GM12878 (cell line): Measurements from ENCODE around the gene COL4A1. TPM values are rescaled to one million over a fixed set of nuclear protein-coding genes. Genes with fewer than 3 reads are reported as not detected.

Experiments
- ATAC-seq: fragments of 200-7000 bp; cut with Tn5 transposase; 3 replicates; pipeline ENCODE4 v1.9.1; 2020; ENCODE audit warnings: mild to moderate bottlenecking, moderate library complexity
- BruUV-seq: library from RNA; stranded (reverse); fragments of 400-500 nt; replicated peaks from 2 replicates; lab custom pipeline; 2021; lab: Mats Ljungman, UMichigan
- CTCF ChIA-PET: fragments of 300-600 bp; sonication (Branson Sonifier 250); formaldehyde crosslinking; extraction: SDS; loops from one replicate; lab custom pipeline; 2021; ENCODE audit warnings: inconsistent platforms; lab: Yijun Ruan, JAX
- POLR2A ChIA-PET: fragments of 350-600 bp; formaldehyde crosslinking; extraction: SDS; loops from one replicate; lab custom pipeline; 2021; ENCODE audit warnings: inconsistent platforms; lab: Charles Lee
- RAD21 ChIA-PET: fragments of 300-600 bp; sonication (Branson Sonifier 250); formaldehyde crosslinking; loops from one replicate; lab custom pipeline; 2023; ENCODE audit warnings: antibody characterized with exemption; ENCODE audit not compliant: unreplicated experiment; lab: Charles Lee
- SMC1A ChIA-PET: fragments of 300-600 bp; sonication (Branson Sonifier 250); formaldehyde crosslinking; loops from one replicate; lab custom pipeline; 2023; ENCODE audit not compliant: unreplicated experiment, uncharacterized antibody; lab: Charles Lee
- DNase-seq: peaks from one replicate; pipeline ENCODE4 v3.0.0-alpha.2; 2011; ENCODE audit warnings: low read depth, low spot score
- FAIRE-seq: peaks from 3 replicates; lab custom pipeline; 2011; peaks lifted over from hg19 to GRCh38; lab: Jason Lieb, UNC
- H2AFZ ChIP-seq: 2 replicates; pipeline ENCODE4 v1.6.0; 2011; ENCODE audit warnings: low read depth, low read length, control low read depth; ENCODE audit not compliant: control insufficient read depth
- H3K27ac ChIP-seq: 2 replicates; pipeline ENCODE4 v1.5.1; 2011; ENCODE audit warnings: control low read depth; ENCODE audit not compliant: control insufficient read depth, insufficient read depth
- H3K27me3 ChIP-seq, 2 experiments: replicated peaks in 1 of 2; 2 replicates each; pipeline versions ENCODE4 v1.6.0 to v1.6.1; 2011; ENCODE audit warnings: low read length in 1 of 2; ENCODE audit not compliant: control insufficient read depth in 2 of 2, insufficient read depth in 2 of 2
- H3K36me3 ChIP-seq, 2 experiments: 2 replicates each; pipeline ENCODE4 v1.5.1; 2011; ENCODE audit warnings: low read length in 1 of 2; ENCODE audit not compliant: control insufficient read depth in 2 of 2, insufficient read depth in 2 of 2
- H3K4me1 ChIP-seq: 2 replicates; pipeline ENCODE4 v1.6.1; 2011; ENCODE audit warnings: mild to moderate bottlenecking, low read length, moderate library complexity, mixed read lengths; ENCODE audit not compliant: control insufficient read depth, insufficient read depth
- H3K4me2 ChIP-seq: 2 replicates; pipeline ENCODE4 v1.6.0; 2011; ENCODE audit warnings: control low read depth; ENCODE audit not compliant: control insufficient read depth, insufficient read depth
- H3K4me3 ChIP-seq: fragments of 200-600 bp; sonication (generic); 2 replicates; pipeline ENCODE4 v1.5.1; 2016
- H3K79me2 ChIP-seq: 2 replicates; pipeline ENCODE4 v1.6.0; 2011; ENCODE audit warnings: low read length; ENCODE audit not compliant: control insufficient read depth, insufficient read depth
- H3K9ac ChIP-seq: 2 replicates; pipeline ENCODE4 v1.8.0; 2011; ENCODE audit warnings: low read length, control low read depth, mixed read lengths; ENCODE audit not compliant: control insufficient read depth, insufficient read depth
- H3K9me3 ChIP-seq: replicated peaks from 3 replicates; pipeline ENCODE4 v1.5.1; 2011; ENCODE audit warnings: mild to moderate bottlenecking, low read length; ENCODE audit not compliant: control insufficient read depth, insufficient read depth
- H4K20me1 ChIP-seq: 2 replicates; pipeline ENCODE4 v1.6.0; 2011; ENCODE audit not compliant: control insufficient read depth, insufficient read depth
- CBX3 ChIP-seq: fragments of 200-600 bp; sonication (generic); IDR thresholded peaks from 2 replicates; pipeline ENCODE4 v1.6.1; 2016; ENCODE audit warnings: low read depth, borderline replicate concordance
- FOS ChIP-seq: IDR thresholded peaks from 3 replicates; pipeline ENCODE4 v1.6.1; 2011; ENCODE audit warnings: borderline replicate concordance; ENCODE audit not compliant: insufficient read length; ENCODE audit errors: extremely low read depth
- IKZF2 ChIP-seq, 2 experiments: fragments of 450-650 bp; IDR thresholded peaks; 2 replicates each; pipeline ENCODE4 v1.6.1; 2017; ENCODE audit warnings: mild to moderate bottlenecking in 2 of 2, moderate library complexity in 2 of 2
- MTA3 ChIP-seq: IDR thresholded peaks from 2 replicates; pipeline ENCODE4 v1.6.1; 2012; ENCODE audit warnings: low read length, inconsistent platforms, borderline replicate concordance
- SIN3A ChIP-seq: IDR thresholded peaks from 2 replicates; pipeline ENCODE4 v1.6.1; 2012; ENCODE audit warnings: low read depth, low read length, improper control_type of control experiment
- STAT1 ChIP-seq: fragments of 450-650 bp; conservative IDR thresholded peaks from 2 replicates; pipeline ENCODE4 v1.6.1; 2014; ENCODE audit warnings: antibody characterized with exemption, mild to moderate bottlenecking
- TCF12 ChIP-seq: IDR thresholded peaks from 2 replicates; pipeline ENCODE4 v1.6.1; 2011; ENCODE audit warnings: low read depth, mild to moderate bottlenecking, low read length
- TCF7 ChIP-seq: IDR thresholded peaks from 2 replicates; pipeline ENCODE4 v1.6.1; 2014; ENCODE audit warnings: antibody characterized with exemption, borderline replicate concordance
- ZZZ3 ChIP-seq: IDR thresholded peaks from 2 replicates; pipeline ENCODE4 v1.6.1; 2011; ENCODE audit warnings: low read depth; ENCODE audit not compliant: control insufficient read depth, insufficient read length
- WGBS: methylation state at CpG from one replicate; pipeline ENCODE4 v1.1.6; 2016; ENCODE audit warnings: low lambda C conversion rate; ENCODE audit not compliant: insufficient replicate concordance, insufficient coverage; ENCODE audit errors: missing lambda C conversion rate; 5-methylcytosine and 5-hydroxymethylcytosine counted together
- in situ Hi-C: fragments of 300-500 bp; cut with MboI; formaldehyde crosslinking; loops from 9 replicates; pipeline ENCODE4 v1.14.3; 2018; ENCODE audit warnings: mixed read lengths
- intact Hi-C: fragments of 100-400 bp; cut with micrococcal nuclease; formaldehyde crosslinking; loops from one replicate; pipeline ENCODE4 v1.14.2; 2022; ENCODE audit not compliant: unreplicated experiment
- polyA plus RNA-seq, 11 experiments: library from polyadenylated mRNA; depleted of rRNA in 4 of 11; unstranded in 6 of 11; stranded (reverse) in 5 of 11; fragments of >200 nt; fragmentation: Nextera tagmentation in 4 of 11; fragmentation: Illumina TruSeq in 1 of 11; extraction: Ambion mirVana in 4 of 11; extraction: Trizol in 1 of 11; gene quantifications; 1 replicate in 1 of 11; 2 replicates in 10 of 11; pipeline versions ENCODE4 v1.2.1 to v1.2.3, GENCODE V29; 2011 to 2016; ENCODE audit warnings: inconsistent platforms in 2 of 11, missing spikeins in 2 of 11, low read depth in 1 of 11
- total RNA-seq, 4 experiments: library from RNA; depleted of rRNA in 3 of 4; stranded (reverse); fragments of >200 nt in 3 of 4; fragmentation: Illumina TruSeq in 1 of 4; extraction: Trizol in 1 of 4; gene quantifications; 2 replicates each; pipeline versions ENCODE4 v1.2.1 to v1.2.3, GENCODE V29; 2013 to 2021
- TF ChIP-seq, protein P1 (sequence below): IDR thresholded peaks from 2 replicates; pipeline ENCODE4 v1.6.1; 2012; ENCODE audit warnings: low read depth, low read length, improper control_type of control experiment

Gene COL4A1
- total and polyA plus RNA-seq, 10 of the 15 experiments (the other 5 are each of a cell fraction or from before 2014, with no cell fraction given): 0.07 to 0.31 (median 0.13) TPM; not detected in 6

GRCh38 chr13:110277357-110277975 lies 29.5 kb downstream of the COL4A1 start:
- H2AFZ ChIP-seq: no peak overlapping the region
- DNase-seq: no peak
- ChIA-PET SMC1A (no interaction called here), RAD21 (interaction anchor here (1.1 to 1.2 kb wide), 2 partner anchors 105 to 134 kb away, joined by 3 read pairs; no protein-coding TSS in a partner anchor), POLR2A (no interaction called here), CTCF (interaction anchor here (0.8 kb wide), 1 partner anchor 54 kb away, joined by 3 read pairs; no protein-coding TSS in a partner anchor)
- no peak overlapping the region for H3K4me3 ChIP-seq
- H3K27me3 ChIP-seq: peaks cover 0 to 2% of the 10 kb centered on the region in 2 experiments; a peak in 3 of 4 replicates
- no peaks in the 10 kb centered on the region for H3K36me3 ChIP-seq
- no TSS peak for BruUV-seq
- no peaks in the 10 kb centered on the region for H4K20me1 ChIP-seq
- 17% methylated on average over 5 of the region's 5 CpGs for WGBS
- H3K9me3 ChIP-seq: no peaks in the 10 kb centered on the region
- in situ Hi-C loops (no loop called here), intact Hi-C loops (no loop called here)
- H3K79me2 ChIP-seq: no peaks in the 10 kb centered on the region
- no peak for ATAC-seq
- no peak overlapping the region for H3K27ac ChIP-seq
- H3K4me1 ChIP-seq: no peaks in the 10 kb centered on the region
- TF ChIP-seq, protein P1, sequence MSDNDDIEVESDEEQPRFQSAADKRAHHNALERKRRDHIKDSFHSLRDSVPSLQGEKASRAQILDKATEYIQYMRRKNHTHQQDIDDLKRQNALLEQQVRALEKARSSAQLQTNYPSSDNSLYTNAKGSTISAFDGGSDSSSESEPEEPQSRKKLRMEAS: no peak
- TF ChIP-seq FOS (no peak), TCF7 (no peak), MTA3 (no peak), SIN3A (no peak), IKZF2 (IDR thresholded peaks at IDR 0.05) (no peak), STAT1 (no peak), CBX3 (no peak), ZZZ3 (no peak), TCF12 (no peak)
- no peak for FAIRE-seq
- no peak overlapping the region for H3K9ac ChIP-seq
- H3K4me2 ChIP-seq: no peak overlapping the region
